HG02571 (cell line): ENCODE measurements around the gene IQCN.
"Not testable (repeated sequence)": the region's sequence is repeated elsewhere in the genome, so short reads cannot be mapped to it uniquely, and the experiment has no call there.

Experiments used
- ATAC-seq: cut with Tn5 transposase; IDR thresholded peaks from one replicate; pipeline ENCODE4 v1.9.1; 2021; ENCODE audit warnings: mild to moderate bottlenecking, moderate library complexity; ENCODE audit not compliant: unreplicated experiment

The IQCN gene

GRCh38 chr19:18218600-18218999 lies 55.7 kb downstream of the IQCN start:
- ATAC-seq: no peak

DNA sequence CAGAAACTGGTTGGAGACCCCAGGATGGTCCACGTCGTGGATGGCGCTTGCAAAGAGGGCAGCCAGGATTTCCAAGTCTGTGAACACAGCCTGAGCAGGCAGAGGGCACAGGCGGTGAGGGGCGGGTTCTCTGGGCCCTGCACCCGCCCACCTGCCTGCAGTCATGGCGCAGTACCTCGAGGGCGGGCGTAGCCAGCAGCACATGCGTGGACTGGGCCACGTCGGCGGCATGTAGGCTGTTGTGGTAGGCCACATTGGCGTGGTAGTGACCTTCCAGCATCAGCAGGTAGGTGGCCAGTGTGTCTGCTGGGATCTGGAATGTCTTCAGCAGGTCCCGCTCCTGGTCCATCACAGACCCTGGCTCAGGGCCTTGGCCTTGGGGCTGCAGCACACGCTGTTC lies 56.1 kb downstream of the IQCN start:
- no peak for ATAC-seq

DNA sequence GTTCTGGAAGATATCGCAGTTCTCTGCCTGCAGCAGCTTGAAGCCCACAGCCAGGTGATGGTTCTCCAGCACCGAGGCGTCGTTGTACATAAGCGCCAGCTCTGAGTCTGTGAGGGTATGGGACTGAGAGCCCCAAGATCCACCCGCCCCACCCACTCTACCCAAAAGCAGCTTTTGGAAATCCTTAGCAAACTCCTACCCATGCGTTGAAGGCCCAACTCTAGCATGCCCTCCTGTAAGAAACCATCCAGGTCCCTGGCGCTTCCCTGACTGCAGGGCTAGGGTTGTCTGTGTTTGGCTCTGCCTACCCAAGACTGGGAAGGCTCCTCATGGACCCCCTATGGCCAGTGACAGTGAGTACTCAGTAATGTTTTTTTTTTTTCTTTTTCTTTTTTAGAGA lies 57.5 kb downstream of the IQCN start:
- no peak for ATAC-seq

DNA sequence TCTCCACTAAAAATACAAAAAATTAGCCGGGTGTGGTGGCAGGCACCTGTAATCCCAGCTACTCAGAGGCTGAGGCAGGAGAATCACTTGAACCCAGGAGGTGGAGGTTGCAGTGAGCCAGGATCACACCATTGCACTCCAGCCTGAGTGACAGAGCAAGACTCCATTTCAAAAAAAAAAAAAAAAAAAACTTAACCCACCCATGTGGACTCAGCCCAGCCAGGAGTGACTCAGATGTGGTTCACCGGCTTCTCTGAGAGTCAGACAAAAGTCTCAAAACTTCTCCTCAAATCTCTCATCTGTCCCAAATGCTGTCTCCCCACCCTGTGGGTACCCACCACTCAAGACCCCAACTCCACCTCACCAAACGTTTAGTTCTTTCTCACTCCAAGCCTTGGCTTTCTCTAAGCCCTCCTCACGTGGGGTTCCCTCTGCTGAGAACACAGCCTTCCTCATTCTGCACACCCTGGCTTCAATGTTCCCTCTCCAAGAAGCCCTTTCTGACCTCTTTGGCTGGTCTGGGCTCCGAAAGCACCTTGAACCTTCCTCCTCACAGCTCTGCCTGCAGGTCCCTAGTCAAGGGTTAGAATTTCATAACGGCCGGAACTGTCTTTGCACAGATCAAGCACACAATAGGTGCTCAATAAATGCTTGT lies 59.3 kb downstream of the IQCN start:
- no peak for ATAC-seq

GRCh38 chr19:18211683-18212082 lies 62.6 kb downstream of the IQCN start:
- ATAC-seq: no peak

- not testable (repeated sequence) for ATAC-seq
These were observed 64.3 kb downstream of the IQCN start for GRCh38 chr19:18209912-18210311.

DNA sequence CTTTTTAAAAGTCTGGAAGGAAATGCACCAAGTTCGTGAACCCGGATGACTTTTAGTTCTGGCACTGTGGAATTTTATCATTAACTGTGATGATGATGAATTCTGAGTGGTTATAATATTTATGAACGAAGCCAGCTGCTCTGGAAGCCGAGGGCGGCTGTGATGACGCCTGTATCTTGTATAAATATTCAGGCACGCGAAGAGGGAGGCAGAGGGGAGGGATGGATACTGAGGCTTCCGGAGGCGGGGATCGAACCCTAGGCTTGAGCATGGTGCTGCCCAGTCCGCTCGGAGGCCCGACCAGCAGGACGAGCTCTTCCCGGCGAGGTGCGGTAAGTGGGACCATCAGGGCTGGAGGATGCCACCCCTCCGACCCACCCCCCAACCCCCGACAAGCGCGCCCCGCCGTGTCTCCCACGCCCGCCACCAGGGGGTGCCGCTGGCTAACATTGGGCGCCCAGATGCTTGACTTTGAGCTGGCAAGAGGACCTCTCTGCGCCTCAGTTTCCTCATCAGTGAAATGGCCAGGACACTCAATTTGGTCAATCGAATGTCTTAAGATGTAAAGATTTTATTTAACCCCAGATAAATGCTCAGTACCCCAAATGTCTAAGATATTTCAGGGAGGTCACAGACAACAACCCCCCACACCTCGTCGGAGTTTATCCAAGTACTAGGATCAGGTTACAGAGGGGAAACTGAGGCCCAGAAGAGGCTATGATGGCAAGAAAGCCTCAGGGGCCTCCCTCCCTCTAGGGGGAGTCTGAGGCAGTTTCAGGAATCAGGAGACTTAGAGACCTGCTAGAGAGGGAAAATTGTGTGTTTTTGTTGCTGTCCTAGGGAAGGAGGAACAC lies 65.9 kb downstream of the IQCN start:
- ATAC-seq: no peak
